GM23248 (cell line): ENCODE data around the gene SMIM12. TPM values are rescaled to one million over a fixed set of nuclear protein-coding genes. Genes with fewer than 3 reads are reported as not detected.

Experiments used
- DNase-seq: peaks from one replicate; pipeline ENCODE4 v3.0.0-alpha.2; 2015
- H2AFZ ChIP-seq: fragments of 200-600 bp; sonication (generic); 2 replicates; pipeline ENCODE4 v1.6.1; 2016; ENCODE audit warnings: antibody characterized with exemption
- H3F3A ChIP-seq: fragments of 200-600 bp; sonication (generic); 2 replicates; pipeline ENCODE4 v1.6.1; 2016; ENCODE audit warnings: mild to moderate bottlenecking, antibody characterized with exemption, mixed run types; ENCODE audit not compliant: insufficient read depth
- H3K27ac ChIP-seq: fragments of 200-600 bp; sonication (generic); 2 replicates; pipeline ENCODE4 v1.5.1; 2016; ENCODE audit warnings: mild to moderate bottlenecking
- H3K27me3 ChIP-seq: fragments of 200-600 bp; sonication (generic); replicated peaks from 2 replicates; pipeline ENCODE4 v1.6.1; 2016; ENCODE audit warnings: mild to moderate bottlenecking; ENCODE audit not compliant: insufficient read depth
- H3K36me3 ChIP-seq: fragments of 200-600 bp; sonication (generic); 2 replicates; pipeline ENCODE4 v1.6.1; 2016; ENCODE audit warnings: low read depth, mild to moderate bottlenecking
- H3K4me1 ChIP-seq: fragments of 200-600 bp; sonication (generic); 2 replicates; pipeline ENCODE4 v1.6.1; 2016; ENCODE audit warnings: mild to moderate bottlenecking; ENCODE audit not compliant: insufficient read depth
- H3K4me2 ChIP-seq: fragments of 200-600 bp; sonication (generic); one replicate; pipeline ENCODE4 v1.6.1; 2016; ENCODE audit warnings: mild to moderate bottlenecking; ENCODE audit not compliant: unreplicated experiment
- H3K4me3 ChIP-seq: fragments of 200-600 bp; sonication (generic); 2 replicates; pipeline ENCODE4 v1.5.1; 2016; ENCODE audit warnings: mild to moderate bottlenecking
- H3K79me2 ChIP-seq: fragments of 200-600 bp; sonication (generic); 2 replicates; pipeline ENCODE4 v1.6.1; 2016; ENCODE audit warnings: mild to moderate bottlenecking; ENCODE audit not compliant: insufficient read depth
- H3K9ac ChIP-seq: fragments of 200-600 bp; sonication (generic); 2 replicates; pipeline ENCODE4 v1.6.1; 2016; ENCODE audit warnings: mild to moderate bottlenecking
- H3K9me2 ChIP-seq: fragments of 200-600 bp; sonication (generic); 2 replicates; pipeline ENCODE4 v1.6.1; 2016; ENCODE audit warnings: mixed run types, mild to moderate bottlenecking, moderate library complexity; ENCODE audit not compliant: insufficient read depth
- H3K9me3 ChIP-seq: fragments of 200-600 bp; sonication (generic); one replicate; pipeline ENCODE4 v1.6.1; 2017; ENCODE audit warnings: low read depth
- H4K20me1 ChIP-seq: fragments of 200-600 bp; sonication (generic); 2 replicates; pipeline ENCODE4 v1.6.0; 2016; ENCODE audit not compliant: insufficient read depth
- EZH2 ChIP-seq: fragments of 200-600 bp; sonication (generic); IDR thresholded peaks from 2 replicates; pipeline ENCODE4 v1.6.1; 2018; ENCODE audit warnings: antibody characterized with exemption, mild to moderate bottlenecking; ENCODE audit not compliant: insufficient read depth, poor library complexity, severe bottlenecking
- EZH2phosphoT487 ChIP-seq: fragments of 200-600 bp; sonication (generic); IDR thresholded peaks from 2 replicates; pipeline ENCODE4 v1.6.1; 2018; ENCODE audit warnings: antibody characterized with exemption, moderate library complexity, mild to moderate bottlenecking, low read depth; ENCODE audit not compliant: insufficient read depth
- WGBS, 2 experiments: methylation state at CpG; one replicate each; pipeline ENCODE4 v1.1.6; 2015 to 2017; ENCODE audit warnings: low lambda C conversion rate in 2 of 2, low coverage in 1 of 2; ENCODE audit errors: missing lambda C conversion rate in 2 of 2; 5-methylcytosine and 5-hydroxymethylcytosine counted together
- in situ Hi-C: fragments of 300-500 bp; cut with MboI; formaldehyde crosslinking; loops from 2 replicates; pipeline ENCODE4 v1.15.0; 2020
- polyA plus RNA-seq: library from polyadenylated mRNA; unstranded; fragments of >200 nt; fragmentation: Nextera tagmentation; extraction: Ambion mirVana; gene quantifications from 2 replicates; pipeline ENCODE4 v1.2.1, GENCODE V29; 2016
- total RNA-seq: library from RNA; depleted of rRNA; stranded (reverse); fragments of >200 nt; shearing (Covaris generic); gene quantifications from 2 replicates; pipeline ENCODE4 v1.2.3, GENCODE V29; 2014

Gene SMIM12
- total and polyA plus RNA-seq, 2 experiments from 2014 or later, result 17.9 to 51.6 TPM

DNA sequence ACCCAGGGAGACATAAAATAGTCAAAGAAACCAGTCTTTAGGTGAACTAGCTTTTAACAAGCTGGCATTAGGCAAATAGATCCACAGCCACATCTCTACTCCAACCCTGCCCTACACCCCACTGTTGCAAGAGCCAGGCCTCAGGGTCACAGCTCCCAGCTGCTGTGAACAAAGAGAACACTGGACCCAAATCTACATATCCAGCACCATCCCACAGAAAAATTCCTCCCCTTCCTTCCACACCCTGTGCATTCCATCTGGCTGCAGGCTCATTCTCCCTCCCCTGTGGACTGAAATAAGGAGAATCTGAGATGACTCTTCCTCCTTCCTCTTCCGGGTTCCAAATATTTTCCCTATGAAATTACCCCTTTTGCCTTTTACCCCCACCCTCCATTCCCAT, 46.7 kb upstream of the SMIM12 start:
- no peaks in the 10 kb centered on the region for H3K9me3 ChIP-seq
- no peak overlapping the region for H3K4me2 ChIP-seq
- TF ChIP-seq EZH2phosphoT487 (no peak), EZH2 (no peak)
- H3K27me3 ChIP-seq, result peaks cover 7% of the 10 kb centered on the region
- in situ Hi-C loops, result no loop called here
- no peaks in the 10 kb centered on the region for H3K4me1 ChIP-seq
- H3K79me2 ChIP-seq, result no peaks in the 10 kb centered on the region
- H3F3A ChIP-seq, result no peaks in the 10 kb centered on the region
- H3K4me3 ChIP-seq, result no peak overlapping the region
- no peaks in the 10 kb centered on the region for H3K36me3 ChIP-seq
- no peak overlapping the region for H2AFZ ChIP-seq
- H4K20me1 ChIP-seq, result no peaks in the 10 kb centered on the region
- no peaks in the 10 kb centered on the region for H3K9me2 ChIP-seq
- H3K9ac ChIP-seq, result no peak overlapping the region
- no peak for DNase-seq
- no peak overlapping the region for H3K27ac ChIP-seq
- WGBS, 2 experiments, result 33 to 38% methylated on average over 1 of the region's 1 CpG

DNA sequence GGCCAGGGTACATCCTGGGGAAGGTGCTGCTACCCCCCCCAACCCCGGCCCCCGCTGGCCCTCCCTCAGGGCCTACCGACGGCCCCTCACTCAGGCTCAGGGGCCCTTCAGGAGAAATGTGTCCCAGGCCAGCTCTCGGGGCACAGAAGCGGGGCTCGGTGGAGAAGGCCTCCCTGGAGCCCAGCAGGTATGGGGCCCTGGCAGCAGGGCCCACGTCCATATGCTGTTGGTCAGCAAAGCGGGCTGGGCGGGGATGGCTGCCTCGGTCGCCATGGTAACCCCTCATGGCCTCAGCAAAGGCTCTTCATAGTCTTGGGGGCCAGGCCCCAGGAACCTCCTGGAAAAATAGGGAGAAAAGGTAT, 45.5 kb upstream of the SMIM12 start:
- WGBS, 2 experiments, result 48 to 60% methylated on average over 8 to 12 of the region's 12 CpGs
- Histone ChIP-seq H3K4me2 (no peak overlapping the region), H3K4me3 (no peak overlapping the region), H2AFZ (no peak overlapping the region), H3K27me3 (peaks cover 12% of the 10 kb centered on the region), H3K9me3 (no peaks in the 10 kb centered on the region), H3K9ac (no peak overlapping the region), H3K79me2 (no peaks in the 10 kb centered on the region), H3K36me3 (no peaks in the 10 kb centered on the region), H4K20me1 (no peaks in the 10 kb centered on the region), H3K27ac (no peak overlapping the region), H3K9me2 (no peaks in the 10 kb centered on the region), H3K4me1 (no peaks in the 10 kb centered on the region), H3F3A (no peaks in the 10 kb centered on the region)
- no peak for DNase-seq
- in situ Hi-C loops, result no loop called here
- TF ChIP-seq EZH2, result no peak
- TF ChIP-seq EZH2phosphoT487, result no peak

DNA sequence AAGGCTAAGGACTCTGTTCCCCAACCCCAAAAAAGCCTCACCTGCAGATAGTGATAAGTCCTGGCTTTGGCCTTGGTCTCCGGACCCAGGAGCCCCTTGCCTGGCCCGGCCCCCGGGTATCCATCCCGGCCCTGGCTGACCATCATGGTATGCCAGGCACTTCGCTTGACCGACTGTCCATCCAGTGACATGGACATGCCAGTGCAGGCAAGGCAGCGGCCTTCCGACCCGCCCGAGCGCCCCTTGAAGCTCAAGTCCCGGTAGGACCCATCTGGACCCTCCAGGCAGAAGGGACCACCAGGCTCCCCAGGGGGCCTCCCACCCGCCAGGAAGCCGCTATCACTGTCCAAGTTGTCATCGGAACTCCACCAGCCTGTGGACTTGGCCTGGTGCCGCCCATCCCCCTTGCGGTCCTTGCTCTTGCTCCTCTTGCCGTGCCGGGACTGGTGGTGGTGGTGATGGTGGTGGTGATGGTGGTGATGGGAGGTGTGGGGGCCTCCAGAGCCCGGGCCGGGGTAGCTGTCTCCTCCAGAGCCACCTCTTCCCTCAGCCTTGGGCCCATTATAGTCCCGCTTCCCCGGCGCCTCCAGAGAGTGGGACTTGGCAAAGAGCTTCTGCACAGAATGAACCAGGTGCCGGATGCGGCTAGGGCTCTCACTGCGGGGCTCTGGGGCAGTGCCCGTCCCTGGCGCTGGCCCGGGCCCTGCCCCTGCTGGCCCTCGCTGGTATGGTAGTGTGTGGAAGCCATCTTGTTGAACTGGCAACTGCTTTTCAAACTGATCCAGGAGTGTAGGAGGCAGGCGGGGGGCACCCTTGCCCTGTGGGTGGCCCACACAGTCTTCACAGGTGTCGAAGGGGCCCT, 44.9 kb upstream of the SMIM12 start:
- Histone ChIP-seq H3K9me3 (no peaks in the 10 kb centered on the region), H3K9me2 (no peaks in the 10 kb centered on the region), H3K4me3 (no peak overlapping the region), H3K36me3 (no peaks in the 10 kb centered on the region), H3K27ac (no peak overlapping the region), H2AFZ (no peak overlapping the region), H3K9ac (no peak overlapping the region), H3K4me1 (no peaks in the 10 kb centered on the region), H3K79me2 (no peaks in the 10 kb centered on the region), H3F3A (no peaks in the 10 kb centered on the region), H3K4me2 (no peak overlapping the region), H4K20me1 (no peaks in the 10 kb centered on the region), H3K27me3 (peaks cover 12% of the 10 kb centered on the region)
- no peak for DNase-seq
- TF ChIP-seq EZH2phosphoT487, result no peak
- TF ChIP-seq EZH2, result no peak
- in situ Hi-C loops, result no loop called here
- 64 to 66% methylated on average over 32 to 33 of the region's 33 CpGs for WGBS, 2 experiments

DNA sequence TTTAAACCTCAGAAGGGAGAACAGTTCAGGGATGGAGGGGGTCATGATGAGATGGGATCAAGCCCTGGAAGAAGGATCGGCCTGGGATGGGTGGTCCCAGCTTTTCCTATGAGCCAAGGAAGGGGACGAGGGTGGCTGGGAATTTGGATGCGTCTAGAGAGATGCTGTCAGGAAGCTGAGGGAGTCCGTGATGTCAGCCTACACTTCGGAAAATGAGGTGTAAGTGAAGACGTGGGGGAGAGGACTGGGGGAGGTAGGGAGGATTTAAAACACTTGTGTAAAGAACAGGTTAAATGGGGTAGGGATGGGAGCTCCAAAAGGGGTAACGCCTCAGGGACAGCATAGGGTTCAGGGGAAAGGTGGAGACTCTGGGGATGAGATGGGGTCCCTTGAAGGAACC, 42.4 kb upstream of the SMIM12 start:
- no peaks in the 10 kb centered on the region for H3F3A ChIP-seq
- no peak overlapping the region for H3K4me3 ChIP-seq
- 29 to 33% methylated on average over 7 of the region's 7 CpGs for WGBS, 2 experiments
- peaks cover 12% of the 10 kb centered on the region for H3K27me3 ChIP-seq
- no peak overlapping the region for H3K4me2 ChIP-seq
- no peak for DNase-seq
- no peaks in the 10 kb centered on the region for H3K9me3 ChIP-seq
- H3K9ac ChIP-seq, result no peak overlapping the region
- H2AFZ ChIP-seq, result no peak overlapping the region
- H3K79me2 ChIP-seq, result no peaks in the 10 kb centered on the region
- H3K27ac ChIP-seq, result no peak overlapping the region
- no peak for TF ChIP-seq EZH2phosphoT487
- TF ChIP-seq EZH2, result no peak
- no peaks in the 10 kb centered on the region for H3K4me1 ChIP-seq
- no peaks in the 10 kb centered on the region for H3K9me2 ChIP-seq
- in situ Hi-C loops, result no loop called here
- H3K36me3 ChIP-seq, result no peaks in the 10 kb centered on the region
- H4K20me1 ChIP-seq, result no peaks in the 10 kb centered on the region
